ENCODE results near the gene TNS3. TPM values are rescaled to one million over a fixed set of nuclear protein-coding genes. Genes with fewer than 3 reads are reported as not detected.

Gene TNS3
- total RNA-seq, 1 donor from 2014 or later = 426 TPM

GRCh38 chr7:47389171-47389922 lies 192.6 kb downstream of the TNS3 start:
- DNase-seq (ENCODE audit: low spot score) = no peak
- Mint-ChIP-seq H3K36me3 (ENCODE audit: low read depth) (peaks cover 60% of the 10 kb centered on the region), H3K27me3 (ENCODE audit: low read depth) (no peaks in the 10 kb centered on the region), H3K4me3 (ENCODE audit: unreplicated experiment) (no peak overlapping the region), H3K27ac (ENCODE audit: unreplicated experiment) (peak overlapping the region; percentile 61), H3K9me3 (ENCODE audit: low read depth) (no peaks in the 10 kb centered on the region), H3K4me1 (ENCODE audit: low read depth) (peaks cover 28% of the 10 kb centered on the region)
- TF ChIP-seq CTCF (IDR thresholded peaks at IDR 0.05) = no peak

GRCh38 chr7:47387506-47387905 lies 194.4 kb downstream of the TNS3 start:
- DNase-seq (ENCODE audit: low spot score) = no peak
- H3K4me3 Mint-ChIP-seq (ENCODE audit: unreplicated experiment) = no peak overlapping the region
- H3K27ac Mint-ChIP-seq (ENCODE audit: unreplicated experiment) = no peak overlapping the region
- H3K4me1 Mint-ChIP-seq (ENCODE audit: low read depth) = peaks cover 45% of the 10 kb centered on the region
- H3K9me3 Mint-ChIP-seq (ENCODE audit: low read depth) = no peaks in the 10 kb centered on the region
- no peak for TF ChIP-seq CTCF (IDR thresholded peaks at IDR 0.05)
- no peaks in the 10 kb centered on the region for H3K27me3 Mint-ChIP-seq (ENCODE audit: low read depth)
- peaks cover 57% of the 10 kb centered on the region for H3K36me3 Mint-ChIP-seq (ENCODE audit: low read depth)

GRCh38 chr7:47386273-47386835 lies 195.6 kb downstream of the TNS3 start:
- no peak overlapping the region for H3K4me3 Mint-ChIP-seq (ENCODE audit: unreplicated experiment)
- DNase-seq (ENCODE audit: low spot score) = no peak
- TF ChIP-seq CTCF (IDR thresholded peaks at IDR 0.05) = no peak
- peaks cover 56% of the 10 kb centered on the region for H3K4me1 Mint-ChIP-seq (ENCODE audit: low read depth)
- H3K9me3 Mint-ChIP-seq (ENCODE audit: low read depth) = no peaks in the 10 kb centered on the region
- H3K36me3 Mint-ChIP-seq (ENCODE audit: low read depth) = peaks cover 55% of the 10 kb centered on the region
- peak overlapping the region; percentile 53 for H3K27ac Mint-ChIP-seq (ENCODE audit: unreplicated experiment)
- H3K27me3 Mint-ChIP-seq (ENCODE audit: low read depth) = no peaks in the 10 kb centered on the region

- peak overlapping the region; percentile 45 for H3K27ac Mint-ChIP-seq (ENCODE audit: unreplicated experiment)
- H3K36me3 Mint-ChIP-seq (ENCODE audit: low read depth) = peaks cover 51% of the 10 kb centered on the region
- no peak overlapping the region for H3K4me3 Mint-ChIP-seq (ENCODE audit: unreplicated experiment)
- no peaks in the 10 kb centered on the region for H3K9me3 Mint-ChIP-seq (ENCODE audit: low read depth)
- peaks cover 63% of the 10 kb centered on the region for H3K4me1 Mint-ChIP-seq (ENCODE audit: low read depth)
- no peaks in the 10 kb centered on the region for H3K27me3 Mint-ChIP-seq (ENCODE audit: low read depth)
- TF ChIP-seq CTCF (IDR thresholded peaks at IDR 0.05) = no peak
- DNase-seq (ENCODE audit: low spot score) = no peak
Measured at GRCh38 chr7:47385536-47386125, 196.3 kb downstream of the TNS3 start.

GRCh38 chr7:47384755-47385535 lies 197.0 kb downstream of the TNS3 start:
- no peak for TF ChIP-seq CTCF (IDR thresholded peaks at IDR 0.05)
- H3K9me3 Mint-ChIP-seq (ENCODE audit: low read depth) = no peaks in the 10 kb centered on the region
- H3K27ac Mint-ChIP-seq (ENCODE audit: unreplicated experiment) = peak overlapping the region; percentile 64
- H3K27me3 Mint-ChIP-seq (ENCODE audit: low read depth) = no peaks in the 10 kb centered on the region
- peaks cover 70% of the 10 kb centered on the region for H3K4me1 Mint-ChIP-seq (ENCODE audit: low read depth)
- no peak overlapping the region for H3K4me3 Mint-ChIP-seq (ENCODE audit: unreplicated experiment)
- peaks cover 48% of the 10 kb centered on the region for H3K36me3 Mint-ChIP-seq (ENCODE audit: low read depth)
- DNase-seq (ENCODE audit: low spot score) = no peak

Measured in chondrocyte (in vitro differentiated cells).